Hepatocyte (in vitro differentiated cells): ENCODE data around the gene SCN9A.

ENCODE experiments used
- CTCF ChIP-seq: fragments of 200-600 bp; sonication (generic); IDR thresholded peaks from 2 replicates; pipeline ENCODE4 v1.5.1; 2016; ENCODE audit warnings: antibody characterized with exemption, mild to moderate bottlenecking; ENCODE audit not compliant: poor library complexity
- EZH2phosphoT487 ChIP-seq: fragments of 200-600 bp; sonication (generic); IDR thresholded peaks from one replicate; pipeline ENCODE4 v1.6.1; 2018; ENCODE audit warnings: antibody characterized with exemption, mild to moderate bottlenecking, low read depth, moderate library complexity; ENCODE audit not compliant: unreplicated experiment, severe bottlenecking

GRCh38 chr2:166373951-166374350 lies 1.8 kb downstream of the SCN9A start:
- TF ChIP-seq CTCF = no peak
- TF ChIP-seq EZH2phosphoT487 = no peak
